ENCODE data around the gene CAPRIN1. TPM values are rescaled to one million over a fixed set of nuclear protein-coding genes. Genes with fewer than 3 reads are reported as not detected.

The CAPRIN1 gene
- total RNA-seq, 1 experiment from 2014 or later, result 219 TPM

DNA sequence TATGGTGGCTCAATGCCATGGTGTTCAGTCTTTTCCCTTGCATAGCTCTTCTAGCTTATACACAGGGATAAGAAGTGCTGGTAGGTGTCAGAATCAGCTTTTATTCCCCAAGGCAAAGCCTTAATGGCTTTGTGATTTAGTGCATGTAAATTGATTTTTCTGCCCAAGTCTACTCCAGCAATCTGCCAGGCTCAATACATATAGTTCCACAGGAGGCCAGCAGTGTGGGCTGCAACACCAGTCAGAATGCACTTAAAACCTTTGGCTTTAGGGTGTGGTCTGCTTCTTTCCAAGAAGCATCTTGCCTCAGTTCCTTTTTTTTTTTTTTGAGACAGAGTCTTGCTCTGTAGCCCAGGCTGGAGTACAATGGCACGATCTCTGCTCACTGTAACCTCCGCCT lies 14.5 kb upstream of the CAPRIN1 start:
- no TSS peak for BruUV-seq (replicated peaks)
- no peaks in the 10 kb centered on the region for H3K9me3 Mint-ChIP-seq (ENCODE audit: unreplicated experiment)
- TF ChIP-seq, protein P1, sequence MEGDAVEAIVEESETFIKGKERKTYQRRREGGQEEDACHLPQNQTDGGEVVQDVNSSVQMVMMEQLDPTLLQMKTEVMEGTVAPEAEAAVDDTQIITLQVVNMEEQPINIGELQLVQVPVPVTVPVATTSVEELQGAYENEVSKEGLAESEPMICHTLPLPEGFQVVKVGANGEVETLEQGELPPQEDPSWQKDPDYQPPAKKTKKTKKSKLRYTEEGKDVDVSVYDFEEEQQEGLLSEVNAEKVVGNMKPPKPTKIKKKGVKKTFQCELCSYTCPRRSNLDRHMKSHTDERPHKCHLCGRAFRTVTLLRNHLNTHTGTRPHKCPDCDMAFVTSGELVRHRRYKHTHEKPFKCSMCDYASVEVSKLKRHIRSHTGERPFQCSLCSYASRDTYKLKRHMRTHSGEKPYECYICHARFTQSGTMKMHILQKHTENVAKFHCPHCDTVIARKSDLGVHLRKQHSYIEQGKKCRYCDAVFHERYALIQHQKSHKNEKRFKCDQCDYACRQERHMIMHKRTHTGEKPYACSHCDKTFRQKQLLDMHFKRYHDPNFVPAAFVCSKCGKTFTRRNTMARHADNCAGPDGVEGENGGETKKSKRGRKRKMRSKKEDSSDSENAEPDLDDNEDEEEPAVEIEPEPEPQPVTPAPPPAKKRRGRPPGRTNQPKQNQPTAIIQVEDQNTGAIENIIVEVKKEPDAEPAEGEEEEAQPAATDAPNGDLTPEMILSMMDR (IDR thresholded peaks at IDR 0.05; ENCODE audit: unreplicated experiment), result no peak
- ChIA-PET POLR2A (no interaction called here), CTCF (interaction anchor here (0.7 kb wide), 1 partner anchor 51 kb away, joined by 3 read pairs; no protein-coding TSS in a partner anchor)
- H3K36me3 Mint-ChIP-seq (ENCODE audit: insufficient read depth, unreplicated experiment), result no peaks in the 10 kb centered on the region
- no peak overlapping the region for H3K4me3 Mint-ChIP-seq (ENCODE audit: unreplicated experiment)
- no peak for DNase-seq (ENCODE audit: unreplicated experiment)
- H3K27ac Mint-ChIP-seq (ENCODE audit: low read depth, unreplicated experiment), result no peak overlapping the region
- intact Hi-C loops (cut with micrococcal nuclease), result no loop called here
- H3K27me3 Mint-ChIP-seq (ENCODE audit: insufficient read depth, unreplicated experiment), result no peaks in the 10 kb centered on the region
- H3K4me1 Mint-ChIP-seq (ENCODE audit: insufficient read depth, unreplicated experiment), result peaks cover 4% of the 10 kb centered on the region

DNA sequence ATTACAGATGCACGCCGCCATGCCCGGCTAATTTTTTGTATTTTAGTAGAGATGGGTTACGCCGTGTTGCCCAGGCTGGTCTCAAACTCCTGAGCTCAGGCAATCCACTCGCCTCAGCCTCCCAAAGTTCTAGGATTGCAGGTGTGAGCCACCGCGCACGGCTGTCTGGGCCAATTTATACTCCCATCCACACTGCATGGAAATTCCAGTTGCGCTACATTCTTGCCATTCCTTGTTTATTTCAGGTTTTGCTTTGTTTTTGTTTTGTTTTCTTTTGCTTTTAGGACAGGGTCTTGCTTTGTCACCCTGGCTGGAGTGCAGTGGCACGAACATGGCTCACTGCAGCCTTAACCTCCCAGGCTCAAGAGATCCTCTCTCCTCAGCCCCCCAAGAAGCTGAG lies 11.0 kb upstream of the CAPRIN1 start:
- no peak overlapping the region for H3K4me3 Mint-ChIP-seq (ENCODE audit: unreplicated experiment)
- POLR2A ChIA-PET, result interaction anchor here (1.2 to 1.4 kb wide), 2 partner anchors 10 to 11 kb away, joined by 3 to 4 read pairs; partner anchors contain the start of gene CAPRIN1
- intact Hi-C loops (cut with micrococcal nuclease), result no loop called here
- H3K27me3 Mint-ChIP-seq (ENCODE audit: insufficient read depth, unreplicated experiment), result no peaks in the 10 kb centered on the region
- no peaks in the 10 kb centered on the region for H3K9me3 Mint-ChIP-seq (ENCODE audit: unreplicated experiment)
- DNase-seq (ENCODE audit: unreplicated experiment), result no peak
- H3K36me3 Mint-ChIP-seq (ENCODE audit: insufficient read depth, unreplicated experiment), result no peaks in the 10 kb centered on the region
- CTCF ChIA-PET, result interaction anchor here (1.5 kb wide), 1 partner anchor 33 kb away, joined by 3 read pairs; no protein-coding TSS in a partner anchor
- no peak overlapping the region for H3K27ac Mint-ChIP-seq (ENCODE audit: low read depth, unreplicated experiment)
- H3K4me1 Mint-ChIP-seq (ENCODE audit: insufficient read depth, unreplicated experiment), result peaks cover 9% of the 10 kb centered on the region
- no TSS peak for BruUV-seq (replicated peaks)
- TF ChIP-seq, protein P1 (IDR thresholded peaks at IDR 0.05; ENCODE audit: unreplicated experiment), result no peak

DNA sequence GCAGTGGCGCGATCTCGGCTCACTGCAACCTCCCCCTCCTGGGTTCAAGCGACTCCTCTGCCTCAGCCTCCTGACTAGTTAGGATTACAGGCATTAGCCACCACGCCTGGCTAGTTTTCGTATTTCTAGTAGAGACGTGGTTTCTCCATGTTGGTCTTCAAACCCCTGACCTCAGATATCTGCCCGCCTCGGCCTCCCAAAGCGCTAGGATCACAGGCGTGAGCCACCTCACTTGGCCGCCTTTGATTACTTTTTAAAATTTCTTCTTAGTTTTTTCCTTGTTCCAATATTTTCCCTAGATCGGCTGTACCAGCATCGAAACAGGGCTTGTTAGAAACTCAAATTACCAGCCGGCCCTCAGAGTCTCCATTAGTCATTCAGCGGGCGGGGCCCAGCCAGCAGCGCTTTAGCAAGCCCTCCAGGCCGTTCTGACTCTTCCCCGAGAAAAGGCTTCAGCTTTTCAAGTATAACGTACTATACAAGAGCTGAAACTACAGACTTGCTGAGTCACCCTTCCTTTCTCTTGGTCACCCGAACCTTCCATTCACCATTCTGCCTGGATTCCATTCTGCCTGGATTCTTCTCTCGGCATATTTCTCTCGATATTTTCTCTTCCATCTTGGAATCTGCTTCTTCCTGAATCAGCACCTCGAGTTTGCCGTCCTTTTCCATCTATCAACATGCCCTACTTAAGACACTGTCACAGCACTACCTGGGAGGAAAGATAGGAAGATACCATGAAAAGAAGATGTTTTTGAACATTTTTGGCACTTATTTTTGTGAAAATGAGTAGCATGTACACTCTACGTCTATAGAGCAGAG lies 6.7 kb upstream of the CAPRIN1 start:
- peak overlapping the region; percentile 47 for H3K27ac Mint-ChIP-seq (ENCODE audit: low read depth, unreplicated experiment)
- no peaks in the 10 kb centered on the region for H3K9me3 Mint-ChIP-seq (ENCODE audit: unreplicated experiment)
- H3K27me3 Mint-ChIP-seq (ENCODE audit: insufficient read depth, unreplicated experiment), result no peaks in the 10 kb centered on the region
- peak overlapping the region; percentile 26 for H3K4me3 Mint-ChIP-seq (ENCODE audit: unreplicated experiment)
- BruUV-seq (replicated peaks), result no TSS peak
- TF ChIP-seq, protein P1 (IDR thresholded peaks at IDR 0.05; ENCODE audit: unreplicated experiment), result no peak
- H3K4me1 Mint-ChIP-seq (ENCODE audit: insufficient read depth, unreplicated experiment), result peaks cover 10% of the 10 kb centered on the region
- DNase-seq (ENCODE audit: unreplicated experiment), result peak; percentile 87
- no peaks in the 10 kb centered on the region for H3K36me3 Mint-ChIP-seq (ENCODE audit: insufficient read depth, unreplicated experiment)
- intact Hi-C loops (cut with micrococcal nuclease), result no loop called here
- POLR2A ChIA-PET, result interaction anchor here (0.5 to 1.4 kb wide), 5 partner anchors 9 to 20 kb away, joined by 3 to 4 read pairs (median 3); no protein-coding TSS in a partner anchor
- CTCF ChIA-PET, result interaction anchor here (0.7 to 1.3 kb wide), 2 partner anchors 12 to 45 kb away, joined by 3 to 5 read pairs; no protein-coding TSS in a partner anchor

DNA sequence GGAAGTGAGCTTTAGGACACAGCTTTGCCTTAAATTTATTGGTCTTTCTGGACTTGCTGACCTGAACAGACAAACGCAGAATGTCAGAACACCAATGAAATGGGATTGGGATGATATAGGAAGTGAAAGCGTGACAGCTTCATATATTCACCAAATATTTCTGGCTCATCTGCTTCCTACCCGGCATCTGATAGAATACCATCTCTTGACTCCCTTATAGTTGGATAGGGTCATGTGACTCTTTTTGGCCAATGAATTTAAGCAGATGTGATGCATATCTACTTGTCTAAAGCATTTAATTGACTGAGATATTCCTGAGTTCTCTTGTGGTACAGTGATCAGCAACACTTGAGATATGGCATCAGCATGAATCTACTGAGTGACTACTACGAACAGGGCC lies 2.5 kb upstream of the CAPRIN1 start:
- POLR2A ChIA-PET, result interaction anchor here (1.8 to 7.5 kb wide), 2 partner anchors 20 to 56 kb away, joined by 5 to 74 read pairs; partner anchors contain the start of gene NAT10
- H3K4me3 Mint-ChIP-seq (ENCODE audit: unreplicated experiment), result no peak overlapping the region

More for the DNA sequence above, 2.5 kb upstream of the CAPRIN1 start:
- no TSS peak for BruUV-seq (replicated peaks)
- Mint-ChIP-seq H3K4me1 (ENCODE audit: insufficient read depth, unreplicated experiment) (peaks cover 21% of the 10 kb centered on the region), H3K9me3 (ENCODE audit: unreplicated experiment) (no peaks in the 10 kb centered on the region), H3K27ac (ENCODE audit: low read depth, unreplicated experiment) (no peak overlapping the region), H3K36me3 (ENCODE audit: insufficient read depth, unreplicated experiment) (peaks cover 10% of the 10 kb centered on the region), H3K27me3 (ENCODE audit: insufficient read depth, unreplicated experiment) (no peaks in the 10 kb centered on the region)
- intact Hi-C loops (cut with micrococcal nuclease), result no loop called here
- TF ChIP-seq, protein P1 (IDR thresholded peaks at IDR 0.05; ENCODE audit: unreplicated experiment), result no peak
- CTCF ChIA-PET, result interaction anchor here (0.7 to 3.1 kb wide), 5 partner anchors 52 to 191 kb away, joined by 3 to 15 read pairs (median 4); no protein-coding TSS in a partner anchor
- no peak for DNase-seq (ENCODE audit: unreplicated experiment)
